OCI-M2 (cell line): ENCODE measurements around the gene RAD51B.
"Not testable (repeated sequence)": the region's sequence is repeated elsewhere in the genome, so short reads cannot be mapped to it uniquely, and the experiment has no call there.

Experiments
- DNase-seq: peaks from one replicate; lab custom pipeline; 2025; ENCODE audit not compliant: unreplicated experiment; lab: John Stamatoyannopoulos, UW

RAD51B gene

GRCh38 chr14:68198713-68199495, 379.3 kb downstream of the RAD51B start:
- no peak for DNase-seq

GRCh38 chr14:68199554-68200151, 380.1 kb downstream of the RAD51B start:
- no peak for DNase-seq

- DNase-seq, result no peak
These were observed 384.3 kb downstream of the RAD51B start for GRCh38 chr14:68203871-68204270.

DNA sequence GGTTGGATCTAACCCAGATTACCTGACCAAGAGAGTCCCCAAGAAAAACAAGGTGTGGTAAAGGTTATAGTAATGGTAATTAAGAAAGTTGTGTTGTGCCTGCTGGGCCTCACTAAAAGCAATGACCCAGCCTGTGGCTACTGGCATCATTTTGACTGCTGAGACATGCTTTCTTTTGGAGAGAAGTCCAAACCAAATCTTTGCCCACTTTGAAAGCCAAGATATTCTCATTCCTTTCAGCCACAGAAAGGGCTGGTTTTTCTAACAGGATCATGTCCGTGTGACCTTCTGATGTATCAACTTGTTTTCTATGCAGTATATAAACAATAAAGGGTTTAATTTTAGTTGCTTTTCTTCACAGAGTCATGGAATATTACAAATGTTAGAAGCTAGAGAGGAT, 388.6 kb downstream of the RAD51B start:
- DNase-seq, result no peak

GRCh38 chr14:68208626-68209317, 389.2 kb downstream of the RAD51B start:
- DNase-seq, result no peak

DNA sequence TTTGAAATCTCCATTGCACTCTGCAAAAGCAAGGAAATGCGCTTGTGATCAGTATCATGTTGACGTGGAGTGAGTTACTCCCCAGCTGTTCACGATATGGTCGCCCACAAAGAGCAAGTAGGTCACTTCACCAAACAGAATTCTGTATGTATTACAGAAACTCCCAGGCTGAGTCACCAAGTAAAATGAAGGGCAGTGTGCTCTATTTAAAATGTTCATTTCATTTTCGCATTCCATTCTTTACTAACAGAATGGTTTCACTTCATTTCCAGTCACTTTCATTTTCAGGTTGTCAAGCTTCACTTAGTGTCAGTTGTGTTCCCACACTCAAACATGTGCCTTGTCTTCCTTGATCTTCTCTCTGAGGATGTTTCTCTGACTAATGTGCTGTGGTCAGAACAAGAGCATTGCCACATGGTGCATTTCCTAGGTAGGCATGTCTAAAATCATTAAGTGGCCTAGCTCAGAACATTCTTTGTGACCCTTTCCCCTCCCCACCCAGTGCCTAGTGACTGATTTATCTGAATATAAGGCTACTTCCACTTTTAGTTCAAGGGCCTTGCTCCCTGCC, 391.2 kb downstream of the RAD51B start:
- peak; percentile 56 for DNase-seq

DNA sequence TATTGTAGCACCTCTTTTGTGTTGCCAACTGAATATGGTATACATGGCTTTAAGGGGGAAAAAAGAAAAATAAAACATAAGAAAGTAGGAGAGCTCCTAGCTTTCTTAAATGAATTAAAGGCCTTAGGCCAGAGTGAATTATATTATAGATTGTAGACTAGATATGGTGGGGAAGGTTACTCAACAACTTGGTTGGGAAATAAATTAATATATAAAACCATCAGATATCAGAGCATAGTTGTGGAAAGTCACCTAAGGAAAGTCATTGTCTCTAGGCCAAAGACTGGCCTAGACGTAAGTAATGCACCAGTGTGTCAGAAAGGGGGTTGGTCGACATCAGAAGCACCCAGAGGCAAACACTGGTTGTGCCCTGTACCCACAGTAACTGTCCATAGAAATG, 391.8 kb downstream of the RAD51B start:
- no peak for DNase-seq

- no peak for DNase-seq
These were observed 392.3 kb downstream of the RAD51B start for GRCh38 chr14:68211886-68212285.

DNA sequence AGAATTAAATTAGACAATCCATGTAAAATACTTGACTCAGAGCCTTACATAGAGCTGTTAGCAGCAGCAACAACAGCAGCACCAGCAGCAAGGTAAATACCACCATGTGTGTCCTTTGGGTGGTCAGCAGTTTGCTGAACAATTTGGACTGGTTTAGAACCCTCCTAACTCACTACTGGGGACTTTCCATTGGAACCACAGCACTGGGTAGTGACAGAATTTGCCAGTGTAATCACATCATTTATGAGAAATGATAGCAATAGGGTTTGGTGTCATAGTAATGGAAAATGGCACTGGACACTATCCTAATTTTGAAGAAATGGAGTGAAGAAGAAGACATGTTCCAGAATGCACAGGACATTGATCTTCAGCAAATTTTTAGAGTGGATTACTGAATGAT, 392.8 kb downstream of the RAD51B start:
- DNase-seq, result no peak

DNA sequence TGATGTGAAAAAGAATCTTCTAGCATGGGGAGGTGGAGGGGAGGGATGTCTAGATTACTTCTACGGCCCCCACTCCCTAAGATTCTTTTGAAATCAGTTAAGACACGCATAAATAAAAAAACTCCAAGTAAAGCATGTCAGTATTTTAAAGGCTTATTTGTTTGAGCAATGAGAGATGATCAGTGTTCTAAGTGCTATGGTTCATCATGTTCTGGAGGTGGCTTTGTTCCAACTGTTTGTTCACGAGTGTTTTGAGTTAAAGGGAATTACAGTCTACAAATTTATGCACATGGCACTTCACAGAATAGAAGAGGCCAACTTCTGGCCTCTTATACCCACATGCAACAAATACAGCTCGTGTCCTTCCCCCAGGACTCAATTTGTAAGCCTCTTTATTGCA, 394.9 kb downstream of the RAD51B start:
- no peak for DNase-seq

DNA sequence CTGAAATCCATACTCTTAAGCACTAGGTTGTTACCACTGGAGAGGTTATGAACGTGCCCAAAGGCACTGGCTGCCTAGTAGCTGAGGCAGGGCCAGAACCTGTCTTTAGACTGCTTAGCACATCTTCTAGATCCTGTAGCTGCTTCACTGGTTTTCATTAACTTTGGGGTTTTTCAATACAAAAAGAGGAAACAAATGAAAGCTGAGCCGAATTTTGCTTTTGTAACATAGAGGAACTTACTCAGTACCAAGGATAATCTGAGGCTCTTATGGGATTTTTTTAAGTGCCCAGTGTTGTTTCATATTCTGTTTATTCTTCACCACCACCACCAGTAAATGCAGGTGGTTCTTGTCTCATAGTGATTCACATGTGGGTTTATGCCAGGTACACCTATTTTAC, 396.1 kb downstream of the RAD51B start:
- no peak for DNase-seq

GRCh38 chr14:68216079-68216478, 396.5 kb downstream of the RAD51B start:
- no peak for DNase-seq

- DNase-seq, result no peak
These were observed 397.4 kb downstream of the RAD51B start for GRCh38 chr14:68216957-68217356.

GRCh38 chr14:68217791-68218340, 398.3 kb downstream of the RAD51B start:
- DNase-seq, result no peak

GRCh38 chr14:68219407-68219806, 399.8 kb downstream of the RAD51B start:
- DNase-seq, result no peak

DNA sequence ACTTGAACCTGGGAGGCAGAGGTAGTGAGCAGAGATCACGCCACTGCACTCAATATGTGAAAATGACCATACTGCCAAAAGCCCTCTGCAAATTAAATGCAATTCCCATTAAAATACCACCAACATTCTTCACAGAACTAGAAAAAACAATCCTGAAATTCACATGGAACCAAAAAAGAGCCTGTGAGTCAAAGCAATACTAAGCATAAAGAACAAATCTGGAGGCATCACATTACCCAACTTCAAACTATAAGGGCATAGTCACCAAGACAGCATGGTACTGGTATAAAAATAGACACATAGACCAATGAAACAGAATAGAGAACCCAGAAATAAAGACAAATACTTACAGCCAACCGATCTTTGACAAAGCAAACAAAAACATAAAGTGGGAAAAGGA, 401.5 kb downstream of the RAD51B start:
- not testable (repeated sequence) for DNase-seq

DNA sequence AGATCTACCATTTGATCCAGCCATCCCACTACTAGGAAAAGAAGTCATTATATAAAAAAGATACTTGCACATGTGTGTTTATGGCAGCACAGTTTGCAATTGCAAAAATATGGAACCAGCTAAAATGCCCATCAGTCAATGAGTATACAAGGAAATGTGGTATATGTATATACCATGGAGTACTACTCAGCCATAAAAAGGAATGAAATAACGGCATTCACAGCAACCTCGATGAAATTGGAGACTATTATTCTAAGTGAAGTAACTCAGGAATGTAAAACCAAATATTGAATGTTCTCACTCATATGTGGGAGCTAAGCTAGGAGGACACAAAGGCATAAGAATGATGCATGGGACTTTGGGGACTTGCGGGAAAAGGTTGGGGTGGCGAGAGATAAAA, 402.6 kb downstream of the RAD51B start:
- no peak for DNase-seq

- DNase-seq, result no peak
These were observed 403.1 kb downstream of the RAD51B start for GRCh38 chr14:68222726-68223125.

GRCh38 chr14:68223631-68224030, 404.1 kb downstream of the RAD51B start:
- no peak for DNase-seq

GRCh38 chr14:68225321-68225720, 405.7 kb downstream of the RAD51B start:
- no peak for DNase-seq

GRCh38 chr14:68226523-68226922, 406.9 kb downstream of the RAD51B start:
- DNase-seq, result no peak

GRCh38 chr14:68228656-68229055, 409.1 kb downstream of the RAD51B start:
- DNase-seq, result no peak
